Activated CD4-positive, alpha-beta T cell treated with anti-CD3 and anti-CD28 coated beads, Interleukin-2, amount 50 U/mL, for 48 hours (primary cell): ENCODE data around the gene SORCS2.

ENCODE experiments used
- DNase-seq, 2 experiments: peaks; one replicate each; pipeline ENCODE4 v3.0.0-alpha.2; 2020

The SORCS2 gene

GRCh38 chr4:7362862-7363430 is 170.6 kb downstream of the SORCS2 start:
- no peak for DNase-seq

- DNase-seq, result no peak
Observed at GRCh38 chr4:7364979-7365378, 172.6 kb downstream of the SORCS2 start.

- DNase-seq, result no peak
Observed at GRCh38 chr4:7365462-7366179, 173.3 kb downstream of the SORCS2 start.

GRCh38 chr4:7366180-7366945 is 174.0 kb downstream of the SORCS2 start:
- no peak for DNase-seq

- no peak for DNase-seq
Observed at GRCh38 chr4:7366954-7367353, 174.6 kb downstream of the SORCS2 start.

GRCh38 chr4:7367406-7367805 is 175.1 kb downstream of the SORCS2 start:
- no peak for DNase-seq

- DNase-seq, result no peak
Observed at GRCh38 chr4:7367864-7368277, 175.5 kb downstream of the SORCS2 start.

- no peak for DNase-seq
Observed at GRCh38 chr4:7368296-7368695, 176.0 kb downstream of the SORCS2 start.

GRCh38 chr4:7369511-7369910 is 177.2 kb downstream of the SORCS2 start:
- DNase-seq, result no peak

GRCh38 chr4:7370038-7370437 is 177.7 kb downstream of the SORCS2 start:
- no peak for DNase-seq

GRCh38 chr4:7371210-7371941 is 179.0 kb downstream of the SORCS2 start:
- DNase-seq, result no peak

- no peak for DNase-seq
Observed at GRCh38 chr4:7372673-7373072, 180.3 kb downstream of the SORCS2 start.

GRCh38 chr4:7374571-7374970 is 182.2 kb downstream of the SORCS2 start:
- DNase-seq, result no peak

GRCh38 chr4:7375427-7375826 is 183.1 kb downstream of the SORCS2 start:
- DNase-seq, result no peak

- DNase-seq, result no peak
Observed at GRCh38 chr4:7377223-7377865, 185.0 kb downstream of the SORCS2 start.

GRCh38 chr4:7379186-7379585 is 186.8 kb downstream of the SORCS2 start:
- no peak for DNase-seq

GRCh38 chr4:7379719-7380118 is 187.4 kb downstream of the SORCS2 start:
- DNase-seq, result no peak

- no peak for DNase-seq
Observed at GRCh38 chr4:7381221-7381889, 189.0 kb downstream of the SORCS2 start.

GRCh38 chr4:7381890-7382633 is 189.7 kb downstream of the SORCS2 start:
- no peak for DNase-seq

- DNase-seq, result no peak
Observed at GRCh38 chr4:7382634-7383014, 190.3 kb downstream of the SORCS2 start.

- DNase-seq, result no peak
Observed at GRCh38 chr4:7383266-7383665, 190.9 kb downstream of the SORCS2 start.
